Ramos (cell line): ENCODE measurements around the gene RFTN1.
"Not testable (repeated sequence)": the region's sequence is repeated elsewhere in the genome, so short reads cannot be mapped to it uniquely, and the experiment has no call there.

Source experiments
- in situ Hi-C: fragments of 300-500 bp; cut with MboI; formaldehyde crosslinking; loops from one replicate; pipeline ENCODE4 v1.14.3; 2022; ENCODE audit warnings: low sequenced_read_pairs; ENCODE audit not compliant: unreplicated experiment

The RFTN1 gene

GRCh38 chr3:16494094-16494493, 19.4 kb downstream of the RFTN1 start:
- in situ Hi-C loops, result no loop called here

GRCh38 chr3:16490062-16490619, 23.4 kb downstream of the RFTN1 start:
- in situ Hi-C loops, result no loop called here

GRCh38 chr3:16489326-16490061, 24.0 kb downstream of the RFTN1 start:
- in situ Hi-C loops, result not testable (repeated sequence)

GRCh38 chr3:16488637-16489036, 24.9 kb downstream of the RFTN1 start:
- in situ Hi-C loops, result no loop called here

GRCh38 chr3:16487511-16488175, 25.9 kb downstream of the RFTN1 start:
- in situ Hi-C loops, result no loop called here

- in situ Hi-C loops, result no loop called here
Measured at GRCh38 chr3:16486951-16487480, 26.5 kb downstream of the RFTN1 start.

GRCh38 chr3:16486201-16486600, 27.3 kb downstream of the RFTN1 start:
- in situ Hi-C loops, result no loop called here

GRCh38 chr3:16485395-16485992, 28.0 kb downstream of the RFTN1 start:
- in situ Hi-C loops, result no loop called here

GRCh38 chr3:16484984-16485383, 28.5 kb downstream of the RFTN1 start:
- in situ Hi-C loops, result no loop called here

GRCh38 chr3:16484216-16484615, 29.3 kb downstream of the RFTN1 start:
- in situ Hi-C loops, result no loop called here

- in situ Hi-C loops, result no loop called here
Measured at GRCh38 chr3:16482770-16483531, 30.5 kb downstream of the RFTN1 start.

- in situ Hi-C loops, result no loop called here
Measured at GRCh38 chr3:16482194-16482769, 31.2 kb downstream of the RFTN1 start.

- in situ Hi-C loops, result no loop called here
Measured at GRCh38 chr3:16481546-16481897, 32.0 kb downstream of the RFTN1 start.

GRCh38 chr3:16480861-16481545, 32.5 kb downstream of the RFTN1 start:
- in situ Hi-C loops, result no loop called here

- in situ Hi-C loops, result no loop called here
Measured at GRCh38 chr3:16478516-16478915, 35.0 kb downstream of the RFTN1 start.

GRCh38 chr3:16477521-16477920, 36.0 kb downstream of the RFTN1 start:
- in situ Hi-C loops, result no loop called here

- in situ Hi-C loops, result no loop called here
Measured at GRCh38 chr3:16477056-16477455, 36.4 kb downstream of the RFTN1 start.

GRCh38 chr3:16476636-16477035, 36.9 kb downstream of the RFTN1 start:
- in situ Hi-C loops, result no loop called here

GRCh38 chr3:16475766-16476165, 37.7 kb downstream of the RFTN1 start:
- in situ Hi-C loops, result no loop called here
